GM18505 (cell line): Measurements from ENCODE around the gene APBB2.

ENCODE experiments used
- ATAC-seq: cut with Tn5 transposase; IDR thresholded peaks from one replicate; pipeline ENCODE4 v1.9.1; 2021; ENCODE audit not compliant: unreplicated experiment
- POLR2A ChIP-seq: IDR thresholded peaks from 4 replicates; pipeline ENCODE4 v1.6.1; 2011; ENCODE audit warnings: borderline replicate concordance; ENCODE audit not compliant: insufficient read depth, insufficient read length; ENCODE audit errors: extremely low read depth

The APBB2 gene

DNA sequence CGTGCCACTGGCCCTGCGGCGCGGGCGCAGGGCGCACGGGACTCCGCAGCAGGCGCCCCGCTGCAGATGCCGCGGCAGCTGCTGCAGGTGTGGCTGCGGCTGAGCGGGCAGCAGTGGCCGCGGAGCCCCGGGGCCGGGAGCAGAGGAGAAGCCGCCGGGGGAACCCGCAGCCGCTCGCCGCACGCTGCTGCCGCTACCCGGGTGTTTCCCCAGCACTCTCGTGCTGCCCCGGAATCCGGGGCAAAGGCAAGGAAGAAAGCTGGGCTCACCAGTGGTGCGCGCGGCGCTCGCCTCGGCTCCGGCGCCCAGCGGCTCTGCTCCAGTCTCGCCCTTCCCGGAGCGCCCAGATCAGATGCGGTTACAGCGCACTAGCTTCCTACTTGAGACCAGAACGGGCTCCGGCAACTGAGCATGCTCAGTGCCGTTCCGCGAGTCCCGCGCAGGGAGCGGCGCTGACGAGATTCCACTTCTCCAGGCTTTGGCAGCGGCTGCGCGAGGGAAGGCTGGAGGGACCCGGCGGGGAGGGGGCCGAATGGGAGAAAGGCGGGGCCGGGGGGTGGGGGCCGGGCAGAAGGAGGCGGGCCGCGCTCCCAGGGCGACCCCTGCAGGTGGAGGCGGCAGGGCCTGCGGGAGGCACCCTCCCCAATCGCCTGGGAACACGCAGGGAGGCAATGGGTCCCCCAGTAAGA lies at the start of gene APBB2:
Gene APBB2, minus strand, starts transcription at position 407 of the 689 bp plus-strand sequence. CDS start 181,288 bp downstream, outside the sequence.
- ATAC-seq = peak; percentile 48
- TF ChIP-seq POLR2A = peak; percentile 63

DNA sequence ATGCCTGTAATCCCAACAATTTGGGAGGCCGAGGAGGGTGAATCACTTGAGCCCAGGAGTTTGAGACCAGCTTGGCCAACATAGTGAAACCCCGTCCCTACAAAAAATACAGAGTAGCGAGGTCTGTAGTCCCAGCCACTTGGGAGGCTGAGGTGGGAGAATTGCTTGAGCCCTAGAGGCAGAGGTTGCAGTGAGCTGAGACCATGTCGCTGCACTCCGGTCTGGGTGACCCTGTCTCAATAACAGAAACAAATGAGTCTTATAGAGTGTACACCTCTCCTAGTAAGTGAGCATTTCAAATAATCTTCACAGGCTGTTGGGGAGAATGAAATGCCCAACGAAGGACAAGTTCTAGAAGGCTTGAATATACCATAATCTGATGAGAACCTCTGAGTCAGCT lies 47.9 kb upstream of the APBB2 start:
- no peak for TF ChIP-seq POLR2A
- ATAC-seq = no peak

DNA sequence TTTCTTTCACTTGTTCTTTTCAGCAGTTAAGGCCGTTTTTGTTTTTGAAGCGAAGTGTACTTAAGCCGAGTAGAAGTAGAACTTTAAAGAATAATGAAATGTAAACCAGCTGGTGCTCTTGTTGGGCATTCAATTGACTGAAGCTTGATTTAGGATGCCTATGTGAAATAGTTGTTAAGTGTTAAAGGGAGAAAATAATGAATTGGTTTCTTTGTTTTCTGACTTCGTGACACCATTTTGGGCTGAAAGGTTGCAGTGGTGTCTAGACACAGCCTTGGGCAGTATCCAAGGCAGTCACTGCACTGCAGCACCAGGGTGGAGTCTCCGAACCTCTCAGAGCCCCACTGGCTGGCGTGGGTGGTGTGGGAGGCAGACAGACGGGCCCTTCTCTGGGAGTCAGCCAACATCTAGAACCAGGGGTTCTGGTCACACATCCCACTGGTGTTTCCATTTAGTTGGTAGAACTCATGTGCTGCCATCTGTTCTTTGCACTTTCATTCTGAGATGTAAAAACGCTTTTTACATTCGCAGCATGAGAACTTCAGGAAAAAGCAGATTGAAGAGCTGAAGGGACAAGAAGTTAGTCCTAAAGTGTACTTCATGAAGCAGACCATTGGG lies 45.9 kb upstream of the APBB2 start:
- no peak for TF ChIP-seq POLR2A
- ATAC-seq = no peak

DNA sequence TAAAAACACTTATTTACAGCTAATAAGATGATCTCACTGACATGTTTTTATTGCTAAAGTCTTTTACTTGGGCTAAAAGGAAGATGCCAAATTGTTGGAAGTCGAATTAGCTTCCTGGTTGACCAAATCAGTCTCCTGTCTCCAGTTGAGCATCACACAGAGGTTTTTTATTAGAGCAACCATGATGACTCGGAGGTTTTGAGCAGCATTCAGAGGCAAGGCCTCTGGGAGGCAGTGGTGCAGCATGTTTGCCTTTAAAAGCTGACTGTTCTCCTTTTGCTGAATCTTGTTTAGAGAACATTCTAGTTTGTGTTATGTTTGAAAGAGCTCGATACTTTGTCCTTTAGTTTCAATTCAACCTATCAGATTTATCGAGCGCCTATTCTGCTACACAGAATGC lies 44.4 kb upstream of the APBB2 start:
- no peak for ATAC-seq

DNA sequence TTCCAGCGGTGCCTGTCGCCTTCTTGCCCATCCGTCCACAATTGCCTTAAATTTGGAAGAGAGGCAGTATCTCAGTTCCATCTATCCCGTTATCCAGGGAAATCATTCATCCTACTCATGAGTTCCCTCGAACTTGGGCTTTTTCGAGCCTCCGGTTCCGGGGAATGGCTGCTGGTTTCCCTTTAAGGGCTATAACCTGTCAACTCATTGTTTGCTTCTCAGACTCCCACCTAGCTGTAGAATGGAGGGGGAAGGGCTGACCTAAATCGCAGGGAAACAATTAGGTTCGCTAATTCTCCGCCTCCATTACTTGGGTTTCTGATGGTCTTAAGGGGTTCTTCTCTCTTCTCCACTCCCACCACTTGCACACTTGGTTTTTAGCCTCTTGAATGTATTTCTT lies 43.6 kb upstream of the APBB2 start:
- ATAC-seq = no peak

More for the DNA sequence above, 44.4 kb upstream of the APBB2 start:
- TF ChIP-seq POLR2A = no peak

DNA sequence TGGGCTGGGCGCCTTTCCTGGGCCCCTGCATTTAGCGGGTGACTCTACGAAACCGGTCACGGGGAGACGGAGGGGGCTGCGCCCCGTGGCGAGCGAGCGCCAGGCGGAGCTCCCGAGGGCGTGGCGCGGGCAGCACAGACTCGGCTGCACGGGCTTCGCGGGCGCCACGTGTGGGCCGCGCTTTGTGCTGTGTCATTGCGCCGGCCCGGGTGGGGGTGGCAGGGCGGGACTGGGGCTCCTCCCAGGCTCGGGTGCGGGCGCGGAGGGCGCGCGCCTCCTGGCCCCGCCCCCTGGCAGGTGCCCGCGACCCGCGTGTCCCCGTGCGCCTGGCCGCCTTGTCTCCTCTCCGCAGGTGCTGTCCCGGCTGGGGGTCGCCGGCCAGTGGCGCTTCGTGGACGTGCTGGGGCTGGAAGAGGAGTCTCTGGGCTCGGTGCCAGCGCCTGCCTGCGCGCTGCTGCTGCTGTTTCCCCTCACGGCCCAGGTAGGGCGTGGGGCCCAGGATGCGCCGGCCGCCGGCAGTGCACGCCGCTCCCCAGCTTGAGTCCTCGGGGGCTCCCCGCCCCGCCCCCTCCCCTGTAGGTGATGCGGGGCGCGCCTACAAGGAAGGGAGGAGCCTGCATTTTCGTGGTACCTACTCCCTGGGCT lies 43.0 kb upstream of the APBB2 start:
- no peak for TF ChIP-seq POLR2A
- ATAC-seq = peak; percentile 69

More for the DNA sequence above, 43.6 kb upstream of the APBB2 start:
- TF ChIP-seq POLR2A = no peak

DNA sequence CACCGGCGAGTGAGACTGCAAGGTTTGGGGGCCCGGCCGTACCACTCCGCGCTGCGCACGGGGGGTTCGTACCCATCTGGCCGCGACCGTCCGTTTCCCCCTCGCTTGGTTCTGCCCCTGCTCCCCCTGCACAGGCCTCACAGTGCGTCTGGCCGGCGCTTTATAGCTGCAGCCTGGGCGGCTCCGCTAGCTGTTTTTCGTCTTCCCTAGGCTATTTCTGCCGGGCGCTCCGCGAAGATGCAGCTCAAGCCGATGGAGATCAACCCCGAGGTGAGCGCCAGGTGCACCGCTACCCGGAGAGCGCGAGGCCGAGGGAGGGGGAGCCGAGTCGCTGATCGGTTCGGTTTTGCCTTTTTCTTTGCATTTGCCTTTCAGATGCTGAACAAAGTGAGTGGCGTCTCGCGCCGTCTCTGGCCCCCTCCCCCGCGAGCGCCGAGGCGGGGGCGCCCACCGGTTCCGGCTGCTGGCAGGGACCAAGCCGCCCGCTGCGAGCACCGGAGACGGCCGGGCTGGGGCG lies 42.5 kb upstream of the APBB2 start, which contains the start of gene UCHL1:
Gene UCHL1, plus strand, starts transcription at position 189 of the 517 bp plus-strand sequence. Its CDS starts 49 bp downstream, at position 238.
- peak; percentile 66 for ATAC-seq
- peak; percentile 87 for TF ChIP-seq POLR2A

DNA sequence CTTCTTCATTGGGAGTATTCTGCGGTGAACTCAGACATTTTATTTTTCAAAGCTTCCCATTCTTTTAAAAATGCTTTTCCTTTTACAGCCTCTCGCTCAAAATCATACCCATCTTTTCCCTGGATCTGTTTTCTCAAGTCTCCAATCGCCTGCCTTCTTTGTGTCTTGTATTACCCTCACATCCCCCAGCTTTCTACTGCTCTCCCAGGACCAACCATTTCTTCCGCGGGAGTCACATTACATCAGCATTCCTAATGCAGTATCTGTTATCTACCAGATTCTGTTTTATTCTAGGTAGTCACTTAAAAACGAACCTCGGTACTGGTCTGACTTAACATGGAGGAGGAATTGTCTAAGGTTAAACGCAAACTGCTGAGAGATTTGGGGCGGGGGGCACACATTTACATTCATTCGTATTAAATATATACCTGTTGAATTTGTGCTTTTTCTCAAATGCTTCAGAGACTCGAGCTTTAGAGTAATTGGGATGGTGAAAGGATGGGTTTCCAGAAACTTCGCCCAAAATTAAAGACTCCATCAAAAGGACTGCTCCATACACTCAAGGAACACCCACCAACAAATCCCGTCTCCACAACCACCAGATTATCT lies 41.9 kb upstream of the APBB2 start:
- TF ChIP-seq POLR2A = no peak

DNA sequence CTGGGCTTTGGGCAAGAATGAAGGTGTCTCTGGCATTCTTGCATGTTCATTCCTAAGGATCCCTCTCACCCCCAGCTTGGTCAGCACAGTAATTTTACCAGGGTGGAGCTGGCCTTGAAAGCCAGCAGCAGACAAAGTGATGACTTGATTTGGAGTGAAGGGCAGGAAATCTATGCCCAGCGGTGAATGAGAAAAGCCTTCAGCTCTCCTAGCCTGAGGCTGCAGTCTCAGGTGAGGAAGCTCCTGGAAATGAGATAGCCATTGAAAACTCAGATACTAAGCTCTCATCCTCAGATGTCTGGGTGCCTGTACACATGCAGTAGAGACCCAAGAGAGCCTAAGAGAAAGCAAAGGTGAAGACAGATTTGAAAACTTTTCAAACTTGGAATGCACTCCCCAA lies 31.6 kb upstream of the APBB2 start:
- TF ChIP-seq POLR2A = no peak
- no peak for ATAC-seq

More for the DNA sequence above, 41.9 kb upstream of the APBB2 start:
- no peak for ATAC-seq

DNA sequence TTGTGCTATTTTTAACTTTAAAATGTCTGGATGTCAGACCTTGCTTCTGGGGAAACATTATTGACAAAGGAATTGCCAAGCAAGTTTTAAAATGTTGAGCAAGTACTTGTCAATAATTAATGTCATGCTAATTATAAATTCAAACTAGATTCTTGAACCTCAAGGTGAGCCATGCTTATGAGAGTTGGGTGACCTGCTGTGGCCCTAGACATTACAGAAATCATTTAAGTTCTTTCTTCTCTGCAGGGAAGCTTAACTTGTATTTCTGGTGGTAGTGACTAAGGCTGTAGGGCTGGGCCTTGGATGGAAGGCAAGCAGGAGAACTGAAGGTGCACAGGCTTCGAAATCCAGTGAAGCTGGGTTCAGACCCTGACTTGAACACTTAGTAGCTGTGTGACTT lies 27.6 kb upstream of the APBB2 start:
- no peak for TF ChIP-seq POLR2A
- ATAC-seq = no peak

DNA sequence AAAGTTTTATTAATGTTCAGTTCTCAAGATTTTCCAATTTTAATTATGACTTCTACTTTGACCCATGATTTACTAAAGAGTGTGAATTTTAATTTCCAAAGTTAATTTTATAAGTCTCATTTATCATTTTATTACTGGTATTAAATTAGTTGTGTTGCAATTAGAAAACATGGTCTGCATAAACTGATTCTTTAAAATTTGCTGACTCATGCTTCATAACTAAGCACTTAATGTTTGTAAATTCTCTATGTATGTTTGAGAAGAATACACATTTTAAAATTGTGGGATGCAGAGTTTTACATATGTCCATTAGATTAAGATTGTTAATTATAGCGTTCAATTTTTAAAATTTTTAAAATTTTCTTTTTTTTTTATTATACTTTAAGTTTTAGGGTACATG lies 22.2 kb upstream of the APBB2 start:
- no peak for TF ChIP-seq POLR2A
- no peak for ATAC-seq

DNA sequence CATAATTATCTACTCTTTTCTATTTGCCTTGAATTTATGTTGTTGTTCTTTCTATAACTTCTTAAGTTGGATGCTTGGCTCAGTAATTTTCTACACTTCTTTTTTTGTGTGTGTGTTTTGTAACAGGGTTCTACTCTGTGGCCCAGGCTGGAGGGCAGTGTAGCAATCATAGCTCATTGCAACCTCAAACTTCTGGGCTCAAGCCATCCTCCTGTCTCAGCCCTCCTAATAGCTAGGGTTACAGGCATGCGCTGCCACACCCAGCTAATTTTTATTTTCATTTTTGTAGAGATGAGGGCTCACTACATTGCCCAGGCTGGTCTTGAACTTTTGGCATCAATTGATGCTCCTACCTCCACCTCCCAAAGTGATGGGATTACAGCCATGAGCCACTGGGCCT lies 21.7 kb upstream of the APBB2 start:
- ATAC-seq = no peak

DNA sequence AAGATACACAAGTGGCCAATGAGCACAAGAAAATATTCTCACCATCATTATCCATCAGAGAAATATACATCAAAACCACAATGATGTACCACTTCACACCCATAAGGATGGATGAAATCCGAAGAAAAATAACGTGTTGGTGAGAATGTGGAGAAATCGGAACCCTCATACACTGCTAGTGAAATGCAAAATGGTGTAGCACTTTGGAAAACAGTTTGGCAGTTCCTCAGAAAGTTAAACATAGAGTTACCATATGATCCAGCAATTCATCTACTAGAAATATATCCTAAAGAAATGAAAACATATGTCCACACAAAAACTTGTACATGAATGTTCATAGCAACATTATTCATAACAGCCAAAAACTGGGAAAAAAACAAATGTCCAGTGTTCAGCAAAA lies 18.5 kb upstream of the APBB2 start:
- ATAC-seq = no peak
- TF ChIP-seq POLR2A = no peak

More for the DNA sequence above, 21.7 kb upstream of the APBB2 start:
- TF ChIP-seq POLR2A = no peak

DNA sequence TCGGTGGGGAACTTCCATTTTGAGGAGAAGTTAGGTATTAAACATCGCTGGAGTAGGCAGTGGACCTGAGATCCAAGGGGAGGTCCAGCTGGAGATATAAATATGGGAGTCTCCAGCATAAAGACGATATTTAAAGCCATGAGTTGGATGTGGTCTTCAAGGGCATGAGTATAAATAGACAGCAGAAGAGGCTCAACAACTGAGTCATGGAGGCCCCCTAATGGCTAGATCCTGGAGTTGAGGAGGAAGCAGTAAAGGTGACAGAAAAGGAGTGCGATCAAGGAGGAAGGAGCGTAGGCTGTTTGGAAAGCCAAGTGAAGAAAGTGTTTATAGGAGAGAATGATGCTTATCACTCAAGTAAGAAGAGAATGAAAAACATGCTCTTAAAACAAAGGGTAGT lies 18.1 kb upstream of the APBB2 start:
- no peak for ATAC-seq
- TF ChIP-seq POLR2A = no peak

DNA sequence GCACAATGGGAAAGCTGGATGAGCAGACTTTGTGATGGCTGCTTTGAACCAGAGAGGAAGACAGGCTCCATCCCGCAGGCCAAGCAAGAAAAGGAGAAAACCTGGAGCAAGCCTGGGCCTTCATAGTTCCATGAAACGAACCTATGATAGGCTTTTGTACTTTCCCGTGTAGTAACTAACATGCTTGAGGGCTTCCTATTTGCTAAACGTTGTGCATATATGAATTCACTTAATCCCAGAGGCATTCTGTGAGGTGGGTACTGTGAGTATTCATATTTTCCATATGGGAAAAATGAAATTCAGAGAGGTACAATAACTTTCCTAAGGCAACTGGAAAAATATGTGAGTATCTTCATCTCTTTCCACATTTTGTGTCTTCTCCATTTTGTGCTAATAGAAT lies 13.6 kb upstream of the APBB2 start:
- no peak for ATAC-seq
- TF ChIP-seq POLR2A = no peak
